H54 (cell line): ENCODE data around the gene NAT8L.

Experiments used
- DNase-seq: peaks from one replicate; pipeline ENCODE4 v3.0.0; 2011; ENCODE audit warnings: low spot score, mixed read lengths; ENCODE audit not compliant: insufficient read length
- FAIRE-seq: peaks from 3 replicates; lab custom pipeline; 2011; peaks lifted over from hg19 to GRCh38; lab: Jason Lieb, UNC
- POLR2A ChIP-seq: IDR thresholded peaks from 2 replicates; pipeline ENCODE4 v1.6.1; 2011; ENCODE audit warnings: low read depth, mild to moderate bottlenecking, low read length

Gene NAT8L

GRCh38 chr4:2072971-2073807, 14.1 kb downstream of the NAT8L start:
- FAIRE-seq (no peak), DNase-seq (no peak)
- TF ChIP-seq POLR2A = no peak

GRCh38 chr4:2073808-2074481, 14.8 kb downstream of the NAT8L start:
- FAIRE-seq (no peak), DNase-seq (no peak)

GRCh38 chr4:2074588-2074987, 15.5 kb downstream of the NAT8L start:
- TF ChIP-seq POLR2A = no peak
- FAIRE-seq (no peak), DNase-seq (no peak)

More at GRCh38 chr4:2073808-2074481, 14.8 kb downstream of the NAT8L start:
- no peak for TF ChIP-seq POLR2A

- TF ChIP-seq POLR2A = no peak
- no peak for FAIRE-seq
Measured at GRCh38 chr4:2075171-2075986, 16.3 kb downstream of the NAT8L start.

GRCh38 chr4:2075987-2076907, 17.1 kb downstream of the NAT8L start:
- no peak for DNase-seq
- TF ChIP-seq POLR2A = no peak
- FAIRE-seq = no peak

More at GRCh38 chr4:2075171-2075986, 16.3 kb downstream of the NAT8L start:
- DNase-seq = no peak

GRCh38 chr4:2076908-2077536, 17.9 kb downstream of the NAT8L start:
- DNase-seq (no peak), FAIRE-seq (no peak)
- TF ChIP-seq POLR2A = no peak

GRCh38 chr4:2077537-2078460, 18.7 kb downstream of the NAT8L start:
- FAIRE-seq (no peak), DNase-seq (no peak)
- TF ChIP-seq POLR2A = no peak

GRCh38 chr4:2078584-2078983, 19.5 kb downstream of the NAT8L start:
- DNase-seq = no peak
- TF ChIP-seq POLR2A = no peak
- no peak for FAIRE-seq

GRCh38 chr4:2079006-2079405, 19.9 kb downstream of the NAT8L start:
- FAIRE-seq (no peak), DNase-seq (no peak)
- no peak for TF ChIP-seq POLR2A

GRCh38 chr4:2079926-2080325, 20.8 kb downstream of the NAT8L start:
- DNase-seq (no peak), FAIRE-seq (no peak)
- no peak for TF ChIP-seq POLR2A

- no peak for TF ChIP-seq POLR2A
- FAIRE-seq (no peak), DNase-seq (no peak)
Measured at GRCh38 chr4:2080429-2081300, 21.5 kb downstream of the NAT8L start.
